Measurements from ENCODE around the gene TGM1.

TGM1 gene

DNA sequence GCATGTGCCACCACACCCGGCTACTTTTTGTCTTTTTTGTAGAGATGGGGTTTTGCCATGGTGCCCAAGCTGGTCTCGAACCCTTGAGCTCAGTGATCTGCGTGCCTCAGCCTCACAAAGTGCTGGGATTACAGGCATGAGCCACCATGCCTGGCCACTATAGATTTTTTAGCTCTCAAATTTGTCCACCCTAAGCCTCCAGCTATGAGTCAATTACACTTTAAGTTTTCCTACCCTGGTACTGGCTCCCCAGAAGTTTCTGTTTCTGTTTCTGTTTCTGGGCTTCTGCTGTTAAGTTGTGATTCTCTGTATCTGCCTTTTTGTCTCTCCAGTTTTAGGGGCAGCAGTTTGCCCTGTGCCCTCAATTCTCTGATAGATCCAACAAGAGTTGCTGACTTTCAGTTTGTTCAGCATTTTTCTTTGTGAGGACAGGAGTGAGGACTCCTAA, 16.2 kb downstream of the TGM1 start:
- H3K9me3 ChIP-seq (ENCODE audit: control insufficient read depth, insufficient read depth, low read depth, low read length): no peaks in the 10 kb centered on the region
- H3K4me1 ChIP-seq (ENCODE audit: control insufficient read depth, insufficient read depth, low read length): no peaks in the 10 kb centered on the region
- no peak overlapping the region for H3K4me3 ChIP-seq (ENCODE audit: low read depth, low read length)
- ChIA-PET POLR2A (interaction anchor here (0.7 to 2.1 kb wide), 3 partner anchors 9 to 61 kb away, joined by 3 to 8 read pairs (median 3); partner anchors contain the start of genes CIDEB and RABGGTA), CTCF (interaction anchor here (0.7 to 7.2 kb wide), 4 partner anchors 15 to 185 kb away, joined by 3 to 133 read pairs (median 6); partner anchors contain the start of genes CIDEB, DHRS1 and NOP9)
- H3K27ac ChIP-seq (ENCODE audit: extremely low read depth, low read depth, low read length): no peak overlapping the region
- H3K36me3 ChIP-seq (ENCODE audit: control insufficient read depth in 2 of 2, insufficient read depth in 1 of 2, low read length in 2 of 2): no peaks in the 10 kb centered on the region
- TF ChIP-seq ZBTB7A (tag by site-specific recombination; IDR thresholded peaks at IDR 0.05; ENCODE audit: low read depth) (no peak), ZNF16 (tag by site-specific recombination; IDR thresholded peaks at IDR 0.05; ENCODE audit: low read depth) (no peak), GLI2 (tag by site-specific recombination; IDR thresholded peaks at IDR 0.05; ENCODE audit: borderline replicate concordance, low read depth) (no peak), ZNF626 (tag by site-specific recombination; IDR thresholded peaks at IDR 0.05) (no peak), ZNF391 (tag by site-specific recombination; IDR thresholded peaks at IDR 0.05; ENCODE audit: borderline replicate concordance, low read depth) (no peak), ZNF48 (tag by site-specific recombination; IDR thresholded peaks at IDR 0.05) (no peak), ZBTB20 (tag by site-specific recombination; IDR thresholded peaks at IDR 0.05) (no peak), ZNF473 (tag by site-specific recombination; IDR thresholded peaks at IDR 0.05) (no peak), HOXC10 (CRISPR knock-in tag; IDR thresholded peaks at IDR 0.05) (no peak), ZNF768 (tag by site-specific recombination; IDR thresholded peaks at IDR 0.05) (no peak)
- TF ChIP-seq, protein P1, sequence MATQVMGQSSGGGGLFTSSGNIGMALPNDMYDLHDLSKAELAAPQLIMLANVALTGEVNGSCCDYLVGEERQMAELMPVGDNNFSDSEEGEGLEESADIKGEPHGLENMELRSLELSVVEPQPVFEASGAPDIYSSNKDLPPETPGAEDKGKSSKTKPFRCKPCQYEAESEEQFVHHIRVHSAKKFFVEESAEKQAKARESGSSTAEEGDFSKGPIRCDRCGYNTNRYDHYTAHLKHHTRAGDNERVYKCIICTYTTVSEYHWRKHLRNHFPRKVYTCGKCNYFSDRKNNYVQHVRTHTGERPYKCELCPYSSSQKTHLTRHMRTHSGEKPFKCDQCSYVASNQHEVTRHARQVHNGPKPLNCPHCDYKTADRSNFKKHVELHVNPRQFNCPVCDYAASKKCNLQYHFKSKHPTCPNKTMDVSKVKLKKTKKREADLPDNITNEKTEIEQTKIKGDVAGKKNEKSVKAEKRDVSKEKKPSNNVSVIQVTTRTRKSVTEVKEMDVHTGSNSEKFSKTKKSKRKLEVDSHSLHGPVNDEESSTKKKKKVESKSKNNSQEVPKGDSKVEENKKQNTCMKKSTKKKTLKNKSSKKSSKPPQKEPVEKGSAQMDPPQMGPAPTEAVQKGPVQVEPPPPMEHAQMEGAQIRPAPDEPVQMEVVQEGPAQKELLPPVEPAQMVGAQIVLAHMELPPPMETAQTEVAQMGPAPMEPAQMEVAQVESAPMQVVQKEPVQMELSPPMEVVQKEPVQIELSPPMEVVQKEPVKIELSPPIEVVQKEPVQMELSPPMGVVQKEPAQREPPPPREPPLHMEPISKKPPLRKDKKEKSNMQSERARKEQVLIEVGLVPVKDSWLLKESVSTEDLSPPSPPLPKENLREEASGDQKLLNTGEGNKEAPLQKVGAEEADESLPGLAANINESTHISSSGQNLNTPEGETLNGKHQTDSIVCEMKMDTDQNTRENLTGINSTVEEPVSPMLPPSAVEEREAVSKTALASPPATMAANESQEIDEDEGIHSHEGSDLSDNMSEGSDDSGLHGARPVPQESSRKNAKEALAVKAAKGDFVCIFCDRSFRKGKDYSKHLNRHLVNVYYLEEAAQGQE (tag by site-specific recombination; IDR thresholded peaks at IDR 0.05): no peak
- TF ChIP-seq, protein P2, sequence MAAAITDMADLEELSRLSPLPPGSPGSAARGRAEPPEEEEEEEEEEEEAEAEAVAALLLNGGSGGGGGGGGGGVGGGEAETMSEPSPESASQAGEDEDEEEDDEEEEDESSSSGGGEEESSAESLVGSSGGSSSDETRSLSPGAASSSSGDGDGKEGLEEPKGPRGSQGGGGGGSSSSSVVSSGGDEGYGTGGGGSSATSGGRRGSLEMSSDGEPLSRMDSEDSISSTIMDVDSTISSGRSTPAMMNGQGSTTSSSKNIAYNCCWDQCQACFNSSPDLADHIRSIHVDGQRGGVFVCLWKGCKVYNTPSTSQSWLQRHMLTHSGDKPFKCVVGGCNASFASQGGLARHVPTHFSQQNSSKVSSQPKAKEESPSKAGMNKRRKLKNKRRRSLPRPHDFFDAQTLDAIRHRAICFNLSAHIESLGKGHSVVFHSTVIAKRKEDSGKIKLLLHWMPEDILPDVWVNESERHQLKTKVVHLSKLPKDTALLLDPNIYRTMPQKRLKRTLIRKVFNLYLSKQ (tag by site-specific recombination; IDR thresholded peaks at IDR 0.05; ENCODE audit: borderline replicate concordance): no peak
- TF ChIP-seq, protein P3, sequence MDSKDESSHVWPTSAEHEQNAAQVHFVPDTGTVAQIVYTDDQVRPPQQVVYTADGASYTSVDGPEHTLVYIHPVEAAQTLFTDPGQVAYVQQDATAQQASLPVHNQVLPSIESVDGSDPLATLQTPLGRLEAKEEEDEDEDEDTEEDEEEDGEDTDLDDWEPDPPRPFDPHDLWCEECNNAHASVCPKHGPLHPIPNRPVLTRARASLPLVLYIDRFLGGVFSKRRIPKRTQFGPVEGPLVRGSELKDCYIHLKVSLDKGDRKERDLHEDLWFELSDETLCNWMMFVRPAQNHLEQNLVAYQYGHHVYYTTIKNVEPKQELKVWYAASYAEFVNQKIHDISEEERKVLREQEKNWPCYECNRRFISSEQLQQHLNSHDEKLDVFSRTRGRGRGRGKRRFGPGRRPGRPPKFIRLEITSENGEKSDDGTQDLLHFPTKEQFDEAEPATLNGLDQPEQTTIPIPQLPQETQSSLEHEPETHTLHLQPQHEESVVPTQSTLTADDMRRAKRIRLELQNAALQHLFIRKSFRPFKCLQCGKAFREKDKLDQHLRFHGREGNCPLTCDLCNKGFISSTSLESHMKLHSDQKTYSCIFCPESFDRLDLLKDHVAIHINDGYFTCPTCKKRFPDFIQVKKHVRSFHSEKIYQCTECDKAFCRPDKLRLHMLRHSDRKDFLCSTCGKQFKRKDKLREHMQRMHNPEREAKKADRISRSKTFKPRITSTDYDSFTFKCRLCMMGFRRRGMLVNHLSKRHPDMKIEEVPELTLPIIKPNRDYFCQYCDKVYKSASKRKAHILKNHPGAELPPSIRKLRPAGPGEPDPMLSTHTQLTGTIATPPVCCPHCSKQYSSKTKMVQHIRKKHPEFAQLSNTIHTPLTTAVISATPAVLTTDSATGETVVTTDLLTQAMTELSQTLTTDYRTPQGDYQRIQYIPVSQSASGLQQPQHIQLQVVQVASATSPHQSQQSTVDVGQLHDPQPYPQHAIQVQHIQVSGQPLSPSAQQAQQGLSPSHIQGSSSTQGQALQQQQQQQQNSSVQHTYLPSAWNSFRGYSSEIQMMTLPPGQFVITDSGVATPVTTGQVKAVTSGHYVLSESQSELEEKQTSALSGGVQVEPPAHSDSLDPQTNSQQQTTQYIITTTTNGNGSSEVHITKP (tag by site-specific recombination; IDR thresholded peaks at IDR 0.05): no peak
- TF ChIP-seq, protein P4, sequence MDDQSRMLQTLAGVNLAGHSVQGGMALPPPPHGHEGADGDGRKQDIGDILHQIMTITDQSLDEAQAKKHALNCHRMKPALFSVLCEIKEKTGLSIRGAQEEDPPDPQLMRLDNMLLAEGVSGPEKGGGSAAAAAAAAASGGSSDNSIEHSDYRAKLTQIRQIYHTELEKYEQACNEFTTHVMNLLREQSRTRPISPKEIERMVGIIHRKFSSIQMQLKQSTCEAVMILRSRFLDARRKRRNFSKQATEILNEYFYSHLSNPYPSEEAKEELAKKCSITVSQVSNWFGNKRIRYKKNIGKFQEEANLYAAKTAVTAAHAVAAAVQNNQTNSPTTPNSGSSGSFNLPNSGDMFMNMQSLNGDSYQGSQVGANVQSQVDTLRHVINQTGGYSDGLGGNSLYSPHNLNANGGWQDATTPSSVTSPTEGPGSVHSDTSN (CRISPR knock-in tag; IDR thresholded peaks at IDR 0.05): no peak
- TF ChIP-seq, protein P5, sequence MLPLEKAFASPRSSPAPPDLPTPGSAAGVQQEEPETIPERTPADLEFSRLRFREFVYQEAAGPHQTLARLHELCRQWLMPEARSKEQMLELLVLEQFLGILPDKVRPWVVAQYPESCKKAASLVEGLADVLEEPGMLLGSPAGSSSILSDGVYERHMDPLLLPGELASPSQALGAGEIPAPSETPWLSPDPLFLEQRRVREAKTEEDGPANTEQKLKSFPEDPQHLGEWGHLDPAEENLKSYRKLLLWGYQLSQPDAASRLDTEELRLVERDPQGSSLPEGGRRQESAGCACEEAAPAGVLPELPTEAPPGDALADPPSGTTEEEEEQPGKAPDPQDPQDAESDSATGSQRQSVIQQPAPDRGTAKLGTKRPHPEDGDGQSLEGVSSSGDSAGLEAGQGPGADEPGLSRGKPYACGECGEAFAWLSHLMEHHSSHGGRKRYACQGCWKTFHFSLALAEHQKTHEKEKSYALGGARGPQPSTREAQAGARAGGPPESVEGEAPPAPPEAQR (tag by site-specific recombination; IDR thresholded peaks at IDR 0.05): no peak
- TF ChIP-seq, protein P6, sequence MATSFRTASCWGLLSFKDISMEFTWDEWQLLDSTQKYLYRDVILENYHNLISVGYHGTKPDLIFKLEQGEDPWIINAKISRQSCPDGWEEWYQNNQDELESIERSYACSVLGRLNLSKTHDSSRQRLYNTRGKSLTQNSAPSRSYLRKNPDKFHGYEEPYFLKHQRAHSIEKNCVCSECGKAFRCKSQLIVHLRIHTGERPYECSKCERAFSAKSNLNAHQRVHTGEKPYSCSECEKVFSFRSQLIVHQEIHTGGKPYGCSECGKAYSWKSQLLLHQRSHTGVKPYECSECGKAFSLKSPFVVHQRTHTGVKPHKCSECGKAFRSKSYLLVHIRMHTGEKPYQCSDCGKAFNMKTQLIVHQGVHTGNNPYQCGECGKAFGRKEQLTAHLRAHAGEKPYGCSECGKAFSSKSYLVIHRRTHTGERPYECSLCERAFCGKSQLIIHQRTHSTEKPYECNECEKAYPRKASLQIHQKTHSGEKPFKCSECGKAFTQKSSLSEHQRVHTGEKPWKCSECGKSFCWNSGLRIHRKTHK (tag by site-specific recombination; IDR thresholded peaks at IDR 0.05): no peak
- TF ChIP-seq, protein P7, sequence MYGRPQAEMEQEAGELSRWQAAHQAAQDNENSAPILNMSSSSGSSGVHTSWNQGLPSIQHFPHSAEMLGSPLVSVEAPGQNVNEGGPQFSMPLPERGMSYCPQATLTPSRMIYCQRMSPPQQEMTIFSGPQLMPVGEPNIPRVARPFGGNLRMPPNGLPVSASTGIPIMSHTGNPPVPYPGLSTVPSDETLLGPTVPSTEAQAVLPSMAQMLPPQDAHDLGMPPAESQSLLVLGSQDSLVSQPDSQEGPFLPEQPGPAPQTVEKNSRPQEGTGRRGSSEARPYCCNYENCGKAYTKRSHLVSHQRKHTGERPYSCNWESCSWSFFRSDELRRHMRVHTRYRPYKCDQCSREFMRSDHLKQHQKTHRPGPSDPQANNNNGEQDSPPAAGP (tag by site-specific recombination; IDR thresholded peaks at IDR 0.05): no peak

Measured in HEK293 (cell line).